ENCODE data around the gene TYMS.
"Not testable (repeated sequence)": the region's sequence is repeated elsewhere in the genome, so short reads cannot be mapped to it uniquely, and the experiment has no call there.

Gene TYMS

DNA sequence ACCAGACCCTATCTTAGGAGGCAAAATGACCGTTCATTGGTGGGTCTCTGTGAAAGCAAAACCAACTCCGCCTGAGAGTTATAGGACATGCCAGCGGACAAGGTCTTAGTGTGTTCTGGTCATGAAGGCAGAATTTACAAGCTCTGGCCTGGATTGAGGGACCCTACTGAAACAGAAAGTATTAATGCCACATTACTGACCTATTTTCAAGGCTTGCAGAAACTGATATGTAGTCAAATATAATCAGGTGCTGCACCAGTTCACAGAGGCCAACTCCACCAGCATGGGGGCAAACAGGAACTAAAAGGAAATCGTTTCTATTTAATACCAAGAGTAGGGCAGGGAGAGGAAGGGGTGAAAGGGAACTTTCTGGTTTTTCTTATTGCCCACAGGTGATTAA is 19.7 kb downstream of the TYMS start:
- DNase-seq (ENCODE audit: low read depth in 2 of 2), result no peak

DNA sequence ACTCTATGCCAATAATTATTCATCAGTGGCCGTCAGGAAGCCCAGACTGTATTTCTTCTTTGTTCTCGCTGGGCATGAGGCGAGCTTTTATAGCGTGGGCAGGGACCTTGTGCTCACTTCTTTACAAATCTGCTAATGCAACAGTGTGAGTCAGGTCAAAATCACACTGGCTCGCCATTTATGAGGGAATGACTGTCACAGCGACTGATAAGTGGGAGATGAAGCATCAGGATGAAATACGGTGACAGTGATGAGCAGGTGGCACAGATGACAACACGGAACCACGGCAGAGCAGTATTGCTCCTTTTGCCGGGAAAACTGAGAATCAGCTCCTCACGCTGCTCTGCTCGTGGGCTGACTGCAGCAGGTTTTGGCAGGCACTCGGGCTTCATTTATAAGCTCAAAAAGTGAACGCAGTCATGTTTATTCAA is 20.5 kb downstream of the TYMS start:
- DNase-seq (ENCODE audit: low read depth in 2 of 2), result no peak

DNA sequence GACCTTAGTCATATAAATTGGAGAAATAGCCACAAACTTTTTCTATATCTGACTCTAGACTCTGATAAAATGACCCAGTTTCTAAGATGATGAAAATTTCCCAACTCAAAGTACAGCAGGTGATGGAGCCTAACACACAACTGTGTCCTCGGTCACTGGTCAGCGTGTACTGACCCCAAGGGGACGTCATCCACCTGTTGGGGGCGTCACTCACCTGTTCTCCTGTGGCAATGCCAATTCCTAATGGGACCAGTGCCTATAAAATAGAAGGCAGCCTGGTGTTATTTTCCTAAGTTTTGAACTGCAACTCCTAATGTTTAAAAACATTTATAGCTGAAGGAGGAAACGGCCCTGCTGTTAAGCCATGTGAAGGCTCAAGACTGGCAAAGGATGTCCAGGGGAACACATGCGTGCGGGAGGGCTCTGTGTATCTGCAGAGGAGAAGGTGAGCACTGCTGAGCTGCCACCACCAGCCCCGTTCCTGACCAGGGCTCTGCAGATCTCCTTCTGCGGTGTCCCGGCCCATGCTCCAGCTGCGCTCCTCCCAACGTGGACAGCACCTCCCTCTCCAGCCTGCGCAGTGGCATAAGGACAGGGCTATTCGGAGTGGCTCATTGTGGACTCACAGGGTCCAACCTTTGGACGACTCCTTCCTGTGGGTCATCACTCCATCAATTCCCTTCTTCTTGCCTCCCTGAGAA is 21.2 kb downstream of the TYMS start:
- DNase-seq (ENCODE audit: low read depth in 2 of 2), result no peak

DNA sequence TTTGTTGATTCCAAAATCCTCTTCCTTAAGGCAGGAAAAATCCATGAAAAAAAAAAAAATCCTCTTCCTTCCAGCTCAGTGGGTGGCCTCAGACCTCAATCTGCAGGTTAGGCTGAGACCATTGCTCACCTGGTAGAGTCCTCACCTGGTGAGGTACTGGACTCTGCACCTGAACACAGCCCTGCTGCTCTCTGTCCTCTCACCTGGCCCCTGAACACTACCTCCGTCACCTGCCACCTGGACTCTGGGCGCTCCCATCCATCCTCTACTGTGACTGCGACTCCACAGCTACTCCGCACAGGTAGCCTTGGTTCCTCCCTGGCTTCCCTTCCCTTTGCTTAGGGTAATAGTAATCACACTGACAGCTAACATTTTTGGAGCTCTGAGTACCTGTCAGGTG is 22.1 kb downstream of the TYMS start:
- DNase-seq (ENCODE audit: low read depth in 2 of 2), result no peak

DNA sequence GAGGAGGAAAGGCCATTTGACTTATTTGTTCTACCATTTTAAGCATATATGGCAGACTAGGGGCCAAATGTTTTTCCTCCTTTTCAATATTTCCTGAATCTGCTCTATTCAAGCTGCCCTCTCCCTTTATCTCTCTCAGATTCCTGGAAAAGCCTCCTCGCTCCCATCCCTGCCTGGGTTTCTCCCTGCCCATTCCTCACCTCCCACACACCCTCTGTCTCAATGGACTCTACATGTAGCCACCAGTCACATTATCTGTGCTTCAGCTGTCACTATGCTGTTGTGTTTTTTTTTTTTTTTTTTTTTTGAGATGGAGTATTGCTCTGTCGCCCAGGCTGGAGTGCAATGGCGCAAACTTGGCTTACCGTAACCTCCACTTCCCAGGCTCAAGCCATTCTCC is 22.9 kb downstream of the TYMS start:
- no peak for DNase-seq (ENCODE audit: low read depth in 2 of 2)

DNA sequence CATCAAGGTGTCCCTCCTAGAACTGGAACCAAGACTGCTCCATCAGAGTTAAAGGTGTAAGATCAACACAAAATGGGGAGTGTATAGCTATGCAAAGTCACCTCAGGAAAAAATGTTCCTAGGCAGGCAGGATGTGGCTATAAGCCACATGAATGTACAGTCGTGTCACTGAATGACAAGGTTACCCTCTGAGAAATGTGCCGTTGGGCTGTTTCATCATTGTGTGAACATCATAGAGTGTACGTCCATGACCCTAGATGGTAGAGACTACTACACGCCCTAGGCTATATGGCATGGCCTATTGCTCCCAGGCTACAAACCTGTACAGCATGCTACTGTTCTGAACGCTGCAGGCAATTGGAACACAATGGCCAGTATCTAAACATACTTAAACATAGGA is 24.5 kb downstream of the TYMS start:
- DNase-seq (ENCODE audit: low read depth in 2 of 2), result peak; percentile 34 to 43

DNA sequence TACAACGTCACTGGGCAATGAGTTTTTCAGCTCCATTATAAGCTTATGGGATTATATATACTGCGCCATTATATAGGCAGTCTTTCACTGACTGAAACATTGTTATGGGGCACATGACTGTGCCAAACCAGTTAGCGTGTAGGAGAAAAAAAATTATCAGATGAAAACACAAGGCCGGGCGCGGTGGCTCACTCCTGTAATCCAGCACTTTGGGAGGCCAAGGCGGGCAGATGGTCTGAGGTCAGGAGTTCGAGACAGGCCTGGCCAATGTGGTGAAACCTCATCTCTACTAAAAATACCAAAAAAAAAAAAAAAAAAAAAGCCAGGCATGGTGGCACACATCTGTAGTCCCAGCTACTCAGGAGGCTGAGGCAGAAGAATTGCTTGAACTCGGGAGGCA is 25.0 kb downstream of the TYMS start:
- not testable (repeated sequence) for DNase-seq (ENCODE audit: low read depth in 2 of 2)

DNA sequence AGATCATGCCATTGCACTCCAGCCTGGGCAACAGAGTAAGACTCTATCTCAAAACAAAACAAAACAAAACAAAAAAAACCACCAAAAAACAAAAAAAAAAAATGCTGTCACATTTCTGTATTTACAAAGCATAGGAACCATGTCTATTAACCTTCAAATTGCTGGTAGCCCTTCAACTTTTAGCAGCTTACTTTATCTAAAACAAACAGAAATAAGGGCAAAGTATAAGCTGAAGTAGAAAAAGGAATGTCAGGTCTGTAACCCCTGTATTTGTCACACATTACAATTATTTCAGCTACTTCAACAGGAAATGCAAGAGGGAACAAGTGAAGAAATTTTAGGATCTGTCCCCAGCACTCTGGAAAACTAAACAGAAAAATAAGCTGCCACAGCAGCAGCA is 25.4 kb downstream of the TYMS start:
- no peak for DNase-seq (ENCODE audit: low read depth in 2 of 2)

DNA sequence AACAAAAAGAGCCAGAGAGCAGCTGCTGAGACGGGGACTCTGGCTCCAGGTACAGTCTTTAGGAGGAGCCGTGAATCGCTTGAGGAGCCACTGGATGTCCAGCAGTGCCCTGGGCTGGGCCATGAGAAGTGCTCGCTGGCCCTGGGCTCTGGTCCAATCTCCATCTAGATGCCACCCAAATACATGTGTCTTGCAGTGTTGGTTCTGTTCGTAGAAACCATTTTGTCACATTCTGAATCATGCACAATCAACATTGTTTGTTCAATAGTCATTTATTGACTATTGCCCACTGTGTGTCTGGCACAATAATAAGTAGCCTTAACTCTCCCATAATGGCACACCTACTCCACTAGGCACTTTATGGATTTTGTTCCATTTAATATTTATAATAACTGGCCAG is 26.1 kb downstream of the TYMS start:
- no peak for DNase-seq (ENCODE audit: low read depth in 2 of 2)

DNA sequence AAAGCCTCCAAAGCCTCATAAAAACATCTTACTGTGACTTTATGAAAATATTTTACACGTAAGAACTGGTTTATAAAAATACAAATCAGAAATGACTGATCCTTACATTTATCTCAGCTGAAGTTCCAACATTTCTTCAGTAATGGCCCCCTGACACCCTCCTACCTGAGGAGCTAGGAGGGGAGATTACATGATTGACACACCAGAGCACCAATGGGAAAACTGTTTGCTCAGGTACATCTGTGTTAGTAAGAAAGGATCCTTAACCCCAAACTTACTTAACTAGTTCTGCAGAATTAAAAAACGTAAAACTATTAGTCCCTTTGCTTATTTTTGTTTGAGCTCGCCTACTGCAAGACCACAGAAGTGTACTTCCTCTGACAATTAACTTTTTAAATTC is 28.0 kb downstream of the TYMS start:
- DNase-seq (ENCODE audit: low read depth in 2 of 2), result no peak

DNA sequence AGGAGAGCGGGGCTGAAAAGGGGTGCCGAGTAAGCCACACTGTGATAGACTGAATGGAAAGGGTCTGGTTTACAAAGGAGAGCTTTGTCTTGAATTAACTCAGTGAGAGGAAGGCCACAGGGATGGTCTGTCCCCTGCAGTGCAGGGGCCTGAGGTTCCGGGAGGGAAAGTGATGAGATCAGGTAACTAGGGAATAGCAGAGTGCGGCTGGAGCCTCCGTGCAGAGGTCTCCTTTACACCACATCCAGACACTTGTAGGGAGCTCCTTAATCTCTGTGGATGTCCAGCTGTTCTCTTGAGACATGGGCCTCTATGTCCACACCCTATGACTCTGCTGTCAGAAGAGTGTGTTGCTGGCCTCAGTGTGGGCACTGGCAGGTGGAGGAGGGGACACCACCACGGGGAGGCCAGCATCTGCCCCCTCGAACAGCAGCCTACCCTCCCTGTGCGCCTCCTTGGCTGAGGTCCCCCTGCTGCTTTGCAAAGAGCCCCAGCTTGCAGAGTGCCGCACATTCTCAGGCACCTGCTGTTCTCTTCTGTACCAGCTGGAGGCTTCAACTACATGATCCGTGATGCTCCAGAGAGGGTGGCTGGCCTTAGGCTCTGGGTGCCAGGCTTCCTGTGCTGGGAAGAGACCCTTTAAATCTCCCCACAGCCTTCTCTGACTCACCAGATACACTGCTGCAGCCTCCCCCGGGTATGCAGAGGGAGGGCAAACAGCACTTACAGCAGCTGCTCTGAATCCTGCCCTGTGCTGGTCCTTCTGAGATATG is 29.1 kb downstream of the TYMS start:
- no peak for DNase-seq (ENCODE audit: low read depth in 2 of 2)

DNA sequence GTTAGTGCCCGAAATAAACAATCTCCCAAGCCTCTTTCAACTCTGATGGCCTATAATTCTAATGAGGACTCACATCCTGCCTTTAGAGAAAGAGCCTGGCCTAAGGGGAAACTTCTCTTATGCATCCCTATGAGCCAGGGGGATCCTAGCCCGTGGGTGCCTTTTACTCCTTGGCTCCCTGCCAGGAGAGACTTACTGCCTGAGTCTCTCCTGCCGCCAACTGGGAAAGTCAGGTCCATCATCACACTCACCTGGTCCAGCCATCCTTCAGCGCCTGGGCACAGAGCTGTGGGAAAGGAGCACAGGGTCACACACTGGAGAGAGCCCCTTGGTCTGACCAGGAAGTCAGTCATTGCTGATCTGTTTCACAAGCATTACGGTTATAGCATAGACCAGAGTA is 30.9 kb downstream of the TYMS start:
- no peak for DNase-seq (ENCODE audit: low read depth in 2 of 2)

DNA sequence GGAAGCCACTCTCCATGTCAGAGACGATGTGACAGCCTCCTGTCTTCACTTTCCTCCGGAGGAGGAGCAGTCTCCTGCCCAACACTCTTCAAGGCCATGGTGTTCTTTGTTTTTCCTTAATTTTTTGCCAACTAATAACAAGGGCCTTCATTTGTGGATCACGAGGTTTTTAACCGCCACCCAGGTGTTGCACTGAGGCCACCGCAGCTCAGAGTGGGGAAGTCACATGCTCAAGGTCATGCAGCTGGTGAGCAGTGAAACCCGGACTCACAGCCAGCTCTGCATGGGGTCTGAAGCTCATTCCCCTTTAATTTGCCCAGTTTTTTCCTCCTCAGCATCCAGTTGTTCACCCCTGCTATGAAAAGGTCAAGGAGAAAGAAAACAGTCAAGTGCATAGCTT is 35.4 kb downstream of the TYMS start:
- DNase-seq (ENCODE audit: low read depth in 2 of 2), result no peak

DNA sequence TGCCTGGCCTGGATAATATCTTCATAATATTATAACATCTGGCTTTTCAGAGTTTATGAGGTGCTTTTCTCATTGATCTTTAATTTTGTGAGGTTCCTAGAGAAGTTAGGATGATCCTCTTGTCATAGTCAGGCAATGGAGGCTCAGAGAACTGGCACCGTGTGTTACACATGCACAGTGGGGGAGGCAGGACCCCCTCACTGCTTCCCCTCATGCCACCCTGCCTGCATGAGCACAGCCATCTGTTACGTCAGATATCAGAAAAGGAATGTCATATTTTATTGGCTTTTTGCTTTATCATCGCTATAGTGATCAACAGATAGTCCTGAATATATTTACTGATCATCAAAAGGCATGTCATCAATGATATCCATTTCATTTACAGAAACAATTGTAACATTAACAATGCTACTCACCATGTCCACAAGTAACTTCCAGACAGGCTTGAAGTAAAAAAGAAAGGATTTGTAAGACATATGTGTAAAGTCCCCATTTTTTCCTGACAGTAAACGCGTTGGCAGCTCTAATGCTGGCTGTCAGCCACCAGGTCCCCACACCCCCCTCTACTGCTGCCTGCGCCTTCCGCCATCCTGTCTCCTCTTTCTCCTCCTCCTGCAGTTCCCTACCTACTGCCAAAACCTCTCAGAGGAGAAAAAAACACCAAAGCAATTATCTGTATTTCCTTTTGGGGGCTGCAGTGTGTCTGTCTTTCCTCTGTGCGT is 36.2 kb downstream of the TYMS start:
- no peak for DNase-seq (ENCODE audit: low read depth in 2 of 2)

DNA sequence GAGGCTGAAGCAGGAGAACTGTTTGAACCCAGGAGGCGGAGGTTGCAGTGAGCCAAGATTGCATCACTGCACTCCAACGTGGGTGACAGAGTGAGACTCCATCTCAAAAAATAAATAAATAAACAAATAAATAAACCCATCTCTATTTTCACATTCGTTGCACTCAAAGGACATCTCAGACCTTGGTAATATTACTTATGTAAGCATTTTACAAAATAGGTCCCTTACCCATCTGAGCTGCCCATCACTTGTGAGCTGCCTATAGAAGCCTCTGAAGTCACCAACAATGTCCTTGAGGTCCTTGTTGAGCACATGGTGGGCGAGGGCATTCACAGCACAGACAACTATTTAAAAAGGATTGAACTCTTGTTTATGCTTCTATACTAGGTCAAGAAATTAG is 39.6 kb downstream of the TYMS start:
- no peak for DNase-seq (ENCODE audit: low read depth in 2 of 2)

DNA sequence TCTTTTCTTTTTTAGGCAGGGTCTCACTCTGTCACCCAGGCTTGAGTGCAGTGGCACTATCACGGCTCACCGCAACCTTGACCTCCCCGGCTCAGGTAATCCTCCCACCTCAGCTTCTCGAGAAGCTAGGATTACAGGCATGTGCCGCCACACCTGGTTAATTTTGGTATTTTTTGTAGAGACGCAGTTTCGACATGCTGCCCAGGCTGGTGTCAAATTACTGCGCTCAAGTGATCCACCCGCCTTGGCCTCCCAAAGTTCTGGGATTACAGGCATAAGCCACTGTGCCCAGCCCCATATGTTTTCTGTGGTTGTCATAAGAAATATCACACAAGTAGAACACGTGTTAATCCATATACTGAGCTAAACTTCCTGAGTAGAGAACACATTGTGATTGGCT is 40.3 kb downstream of the TYMS start:
- DNase-seq (ENCODE audit: low read depth in 2 of 2), result no peak

DNA sequence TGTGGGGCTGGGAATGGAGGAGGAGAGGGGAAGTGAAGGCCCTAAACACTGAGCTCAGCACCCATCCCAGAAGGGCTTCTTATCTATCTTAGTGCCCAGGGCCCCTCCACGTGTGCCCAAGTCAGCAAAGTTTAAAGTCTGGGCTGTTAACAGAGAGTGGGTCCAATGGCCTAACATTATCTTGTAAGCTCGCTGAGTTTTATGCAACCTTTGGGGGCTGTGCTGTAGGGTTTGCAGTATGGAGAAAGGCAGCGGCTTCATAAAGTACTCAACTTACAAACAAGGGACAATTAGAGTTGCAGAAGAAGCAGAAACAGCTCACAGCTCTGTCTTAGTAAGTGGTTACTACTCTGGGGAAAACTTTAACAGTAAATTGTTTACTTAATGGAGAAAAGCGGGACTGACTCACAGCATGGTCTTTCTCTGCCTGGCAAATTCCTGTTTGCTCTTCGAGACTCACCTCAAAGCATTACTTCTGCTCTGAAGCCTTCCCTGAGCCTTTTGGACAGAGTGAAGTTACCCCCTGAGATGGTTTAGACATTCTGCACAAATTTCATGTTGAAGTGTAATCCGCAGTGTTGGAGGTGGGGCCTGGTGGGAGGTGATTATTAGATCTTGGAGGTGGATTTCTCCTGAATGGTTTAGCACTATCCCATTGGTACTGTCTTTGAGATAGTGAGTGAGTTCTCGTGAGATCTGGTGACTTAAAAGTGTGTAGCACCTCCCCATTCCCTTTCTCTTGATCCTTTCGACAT is 45.9 kb downstream of the TYMS start:
- no peak for DNase-seq (ENCODE audit: low read depth in 2 of 2)

DNA sequence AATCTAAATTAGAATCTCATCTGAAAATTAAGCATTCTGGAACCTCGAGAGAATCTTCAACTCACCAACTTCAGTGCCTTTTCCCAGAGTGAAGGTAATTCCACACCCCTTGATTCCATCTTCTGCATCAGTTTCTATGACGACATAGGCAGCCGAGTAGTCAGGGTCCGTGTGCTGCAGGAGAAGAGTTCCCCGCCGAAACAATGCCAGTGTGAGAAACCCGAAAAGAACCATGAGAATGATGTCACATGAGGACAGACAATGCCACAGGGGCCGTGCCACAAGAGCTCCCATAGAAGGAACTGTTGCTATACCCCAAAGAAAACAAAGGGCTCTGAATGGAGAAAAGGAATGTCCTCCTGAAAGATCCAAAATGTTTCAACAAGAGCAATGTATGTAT is 49.0 kb downstream of the TYMS start:
- DNase-seq (ENCODE audit: low read depth in 2 of 2), result no peak

DNA sequence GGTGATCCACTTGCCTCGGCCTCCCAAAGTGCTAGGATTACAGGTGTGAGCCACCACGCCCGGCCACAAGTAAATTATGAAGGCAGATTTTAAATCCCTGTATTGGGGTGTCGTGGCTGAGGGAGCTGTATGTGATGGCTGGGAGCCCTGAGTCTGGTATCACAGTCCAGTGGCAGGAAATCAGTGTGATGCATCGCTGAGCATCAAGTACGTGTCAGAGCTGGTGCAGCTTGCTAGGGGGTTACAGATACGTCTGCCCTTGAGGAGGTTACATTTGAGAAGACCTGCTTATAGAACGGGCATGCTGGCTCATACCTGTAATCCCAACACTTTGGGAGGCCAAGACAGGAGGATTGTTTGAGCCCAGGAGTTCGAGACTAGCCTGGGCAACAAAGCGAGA is 50.6 kb downstream of the TYMS start:
- no peak for DNase-seq (ENCODE audit: low read depth in 2 of 2)

DNA sequence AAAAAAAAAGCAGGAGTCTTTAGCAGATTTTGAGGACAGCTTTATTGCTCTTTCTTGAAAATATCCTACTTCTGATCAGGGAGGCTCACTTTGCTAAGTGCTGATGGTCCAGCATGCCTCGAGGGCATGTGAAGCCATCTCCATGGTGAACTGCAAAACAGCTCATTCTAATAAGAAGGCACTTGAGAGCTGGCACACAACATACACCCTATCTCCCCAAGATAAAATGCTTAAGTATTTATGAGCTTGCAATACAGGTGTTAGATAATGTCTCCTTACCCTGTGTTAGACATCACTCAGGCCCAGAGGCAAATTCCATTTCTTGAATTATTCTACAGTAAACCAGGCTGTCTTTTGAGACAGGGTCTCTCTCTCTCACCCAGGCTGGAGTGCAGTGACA is 52.3 kb downstream of the TYMS start:
- DNase-seq (ENCODE audit: low read depth in 2 of 2), result no peak

DNA sequence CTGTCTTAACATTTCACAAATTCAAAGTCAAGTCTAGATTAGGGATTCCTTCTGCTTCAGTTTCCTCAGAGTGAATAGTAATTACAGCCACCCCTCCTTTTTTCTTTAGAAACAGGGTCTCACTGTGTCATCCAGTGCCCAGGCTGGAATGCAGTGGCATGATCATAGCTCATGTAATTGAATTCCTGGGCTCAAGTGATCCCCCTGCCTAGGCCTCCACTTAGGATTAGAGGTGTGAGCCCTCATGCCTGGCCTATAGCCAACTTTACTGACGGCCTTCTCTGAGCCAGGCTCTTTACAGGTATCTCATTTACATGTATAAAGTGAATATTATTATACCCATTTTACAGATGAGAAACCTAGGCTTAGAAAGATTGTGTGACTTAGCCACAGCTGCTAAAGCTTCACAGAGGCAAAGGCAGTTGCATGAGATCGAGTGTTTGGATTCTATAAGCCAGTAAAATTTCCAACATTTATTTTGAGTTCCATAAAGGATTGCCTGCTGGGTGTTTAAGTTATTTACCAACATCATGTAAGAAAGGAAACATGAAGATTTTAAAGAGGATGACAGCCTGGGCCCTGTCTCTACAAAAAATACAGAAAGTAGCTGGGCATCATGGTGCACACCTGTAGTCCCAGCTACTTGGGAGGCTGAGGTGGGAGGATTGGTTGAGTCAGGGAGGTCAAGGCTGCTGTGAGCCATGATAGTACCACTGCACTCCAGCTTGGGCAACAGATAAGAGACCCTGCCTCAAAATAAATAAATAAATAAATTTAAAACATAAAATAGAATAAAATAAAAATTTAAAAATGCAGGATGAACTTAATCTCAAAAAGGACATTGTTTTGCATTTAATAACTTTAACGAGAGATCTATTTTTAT is 53.2 kb downstream of the TYMS start:
- DNase-seq (ENCODE audit: low read depth in 2 of 2), result no peak
